Esophagus muscularis mucosa (tissue), 4 donors: ENCODE results near the gene PTPN2. TPM values are rescaled to one million over a fixed set of nuclear protein-coding genes. Genes with fewer than 3 reads are reported as not detected.
"Not testable (repeated sequence)": the region's sequence is repeated elsewhere in the genome, so short reads cannot be mapped to it uniquely, and the experiment has no call there.

Experiments used
- DNase-seq: peaks from one replicate; pipeline ENCODE4 v3.0.0-alpha.2; 2017; ENCODE audit errors: extremely low spot score
- H3K27ac ChIP-seq, 4 donors: fragments of 200-600 bp; sonication (generic); replicated peaks in 1 of 4; 1 replicate in 3 of 4; 2 replicates in 1 of 4; pipeline ENCODE4 v1.5.1; 2016 to 2019; ENCODE audit warnings: mild to moderate bottlenecking in 1 of 4
- H3K27me3 ChIP-seq, 4 donors: fragments of 200-600 bp; sonication (generic); one replicate each; pipeline versions ENCODE4 v1.5.1 to v1.6.0; 2016 to 2019
- H3K36me3 ChIP-seq, 4 donors: fragments of 200-600 bp; sonication (generic); one replicate each; pipeline ENCODE4 v1.5.1; 2016 to 2019
- H3K4me1 ChIP-seq, 4 donors: fragments of 200-600 bp; sonication (generic); one replicate each; pipeline ENCODE4 v1.5.1; 2016 to 2019
- H3K4me3 ChIP-seq, 4 donors: fragments of 200-600 bp; sonication (generic); 1 replicate in 2 of 4; 2 replicates in 2 of 4; pipeline ENCODE4 v1.5.1; 2016 to 2019; ENCODE audit warnings: mild to moderate bottlenecking in 4 of 4, moderate library complexity in 1 of 4
- H3K9me3 ChIP-seq, 4 donors: fragments of 200-600 bp; sonication (generic); 1 replicate in 3 of 4; 2 replicates in 1 of 4; pipeline ENCODE4 v1.5.1; 2016 to 2019
- CTCF ChIP-seq, 3 experiments: fragments of 200-600 bp in 2 of 3; fragments of 450-650 bp in 1 of 3; sonication (generic) in 2 of 3; IDR thresholded peaks; one replicate each; pipeline ENCODE4 v1.5.1; 2017 to 2019; ENCODE audit warnings: antibody characterized with exemption in 3 of 3, mild to moderate bottlenecking in 2 of 3, moderate library complexity in 1 of 3
- EP300 ChIP-seq: sonication (generic); formaldehyde crosslinking; IDR thresholded peaks from one replicate; pipeline ENCODE4 v1.6.1; 2017; ENCODE audit warnings: antibody characterized with exemption
- POLR2A ChIP-seq: fragments of 450-650 bp; IDR thresholded peaks from one replicate; pipeline ENCODE4 v1.6.1; 2017; ENCODE audit warnings: antibody characterized with exemption, moderate library complexity, mild to moderate bottlenecking, low read depth
- POLR2AphosphoS5 ChIP-seq, 2 donors: sonication (generic); formaldehyde crosslinking; IDR thresholded peaks; one replicate each; pipeline ENCODE4 v1.6.1; 2017; ENCODE audit warnings: antibody characterized with exemption in 2 of 2
- WGBS: methylation state at CpG from one replicate; pipeline ENCODE4 v1.1.5; 2018; 5-methylcytosine and 5-hydroxymethylcytosine counted together
- intact Hi-C: fragments of 100-400 bp; cut with DNase I; formaldehyde crosslinking; loops from one replicate; pipeline ENCODE4 v1.15.1; 2023
- total RNA-seq, 4 donors: library from RNA; depleted of rRNA; stranded (reverse); fragments of >200 nt; gene quantifications; one replicate each; pipeline versions ENCODE4 v1.1.0 to v1.2.1, GENCODE V29; 2016

PTPN2 gene
- total RNA-seq, 4 donors from 2014 or later: 14.3 to 27.5 (median 18.0) TPM

- no peaks in the 10 kb centered on the region for H3K36me3 ChIP-seq
- 35% methylated on average over 8 of the region's 8 CpGs for WGBS
- H3K27ac ChIP-seq: peak overlapping the region in 3 of 4 donors; percentile 25 to 60 (median 52)
- peaks cover 4 to 39% (median 32%) of the 10 kb centered on the region in 4 donors for H3K4me1 ChIP-seq
- DNase-seq: no peak
- no peaks in the 10 kb centered on the region for H3K9me3 ChIP-seq
- intact Hi-C loops: no loop called here
- no peak overlapping the region for H3K4me3 ChIP-seq
- H3K27me3 ChIP-seq: peaks cover 0 to 28% (median 0%) of the 10 kb centered on the region in 4 donors
- TF ChIP-seq POLR2AphosphoS5 (IDR thresholded peaks at IDR 0.05) (no peak), CTCF (IDR thresholded peaks at IDR 0.05) (no peak), POLR2A (no peak), EP300 (no peak)
Observed at GRCh38 chr18:12907258-12907925, 23.4 kb upstream of the PTPN2 start.

- no peaks in the 10 kb centered on the region for H3K9me3 ChIP-seq
- TF ChIP-seq POLR2AphosphoS5 (IDR thresholded peaks at IDR 0.05) (no peak), EP300 (no peak), POLR2A (no peak), CTCF (IDR thresholded peaks at IDR 0.05) (no peak)
- no peak for DNase-seq
- H3K36me3 ChIP-seq: no peaks in the 10 kb centered on the region
- WGBS: 80% methylated on average over 3 of the region's 10 CpGs
- H3K4me3 ChIP-seq: no peak overlapping the region
- intact Hi-C loops: no loop called here
- peaks cover 0 to 22% (median 0%) of the 10 kb centered on the region in 4 donors for H3K27me3 ChIP-seq
- peaks cover 4 to 35% (median 29%) of the 10 kb centered on the region in 4 donors for H3K4me1 ChIP-seq
- H3K27ac ChIP-seq: peak overlapping the region in 2 of 4 donors; percentile 25 to 52
Observed at GRCh38 chr18:12906773-12907172, 22.7 kb upstream of the PTPN2 start.

GRCh38 chr18:12906119-12906518 lies 22.1 kb upstream of the PTPN2 start:
- 95% methylated on average over 4 of the region's 4 CpGs for WGBS
- intact Hi-C loops: no loop called here
- H3K27me3 ChIP-seq: peaks cover 0 to 15% (median 0%) of the 10 kb centered on the region in 4 donors
- no peak overlapping the region for H3K27ac ChIP-seq
- TF ChIP-seq EP300: no peak
- no peak overlapping the region for H3K4me3 ChIP-seq
- H3K4me1 ChIP-seq: peaks cover 4 to 28% (median 22%) of the 10 kb centered on the region in 4 donors
- no peaks in the 10 kb centered on the region for H3K36me3 ChIP-seq
- no peak for DNase-seq
- H3K9me3 ChIP-seq: no peaks in the 10 kb centered on the region

DNA sequence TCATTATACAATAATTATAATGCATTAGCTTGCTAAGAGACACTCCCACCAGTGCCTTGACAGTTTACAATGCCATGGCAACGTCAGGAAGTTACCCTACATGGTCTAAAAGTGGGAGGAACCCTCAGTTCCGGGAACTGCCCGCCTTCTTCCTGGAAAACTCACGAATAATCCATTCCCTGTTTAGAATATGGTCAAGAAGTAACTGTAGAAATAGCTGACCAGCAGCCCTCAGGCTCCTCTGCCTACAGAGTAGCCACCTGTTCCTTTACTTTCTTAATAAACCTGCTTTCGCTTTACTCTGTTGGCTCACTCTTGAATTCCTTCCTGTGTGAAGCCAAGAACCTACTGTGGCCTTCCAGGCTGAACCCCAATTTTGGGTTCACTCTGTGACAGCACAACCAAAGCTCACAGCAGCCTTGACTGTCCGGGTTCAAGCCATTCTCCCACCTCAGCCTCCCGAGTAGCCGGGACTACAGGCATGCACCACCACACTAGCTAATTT lies 20.0 kb upstream of the PTPN2 start:
- Histone ChIP-seq H3K36me3 (no peaks in the 10 kb centered on the region), H3K27ac (no peak overlapping the region), H3K4me3 (no peak overlapping the region), H3K4me1 (peaks cover 4 to 23% (median 18%) of the 10 kb centered on the region in 4 donors), H3K27me3 (peaks cover 0 to 4% (median 0%) of the 10 kb centered on the region in 4 donors), H3K9me3 (no peaks in the 10 kb centered on the region)
- intact Hi-C loops: no loop called here
- TF ChIP-seq CTCF (IDR thresholded peaks at IDR 0.05) (no peak), EP300 (no peak), POLR2A (no peak), POLR2AphosphoS5 (IDR thresholded peaks at IDR 0.05) (no peak)
- no peak for DNase-seq
- 72% methylated on average over 8 of the region's 8 CpGs for WGBS

GRCh38 chr18:12901208-12901607 lies 17.2 kb upstream of the PTPN2 start:
- 93% methylated on average over 12 of the region's 12 CpGs for WGBS
- H3K36me3 ChIP-seq, DNase-seq, intact Hi-C loops, H3K27ac ChIP-seq, H3K9me3 ChIP-seq, H3K4me3 ChIP-seq: not testable (repeated sequence)
- Histone ChIP-seq H3K27me3 (peaks cover 0 to 14% (median 0%) of the 10 kb centered on the region in 4 donors), H3K4me1 (peaks cover 0 to 12% (median 0%) of the 10 kb centered on the region in 4 donors)

- H3K27ac ChIP-seq, H3K36me3 ChIP-seq, intact Hi-C loops, H3K9me3 ChIP-seq, DNase-seq, H3K4me1 ChIP-seq: not testable (repeated sequence)
- H3K27me3 ChIP-seq: peaks cover 0 to 27% (median 0%) of the 10 kb centered on the region in 4 donors
- WGBS: 18% methylated on average over 38 of the region's 51 CpGs
- peak overlapping the region; percentile 30 to 53 (median 40) for H3K4me3 ChIP-seq
Observed at GRCh38 chr18:12896784-12897333, 12.8 kb upstream of the PTPN2 start.
